Thoracic aorta (tissue), 2 donors: Measurements from ENCODE around the gene TTC3. TPM values are rescaled to one million over a fixed set of nuclear protein-coding genes. Genes with fewer than 3 reads are reported as not detected.

Source experiments
- ATAC-seq: fragments of 150-250 bp; one replicate; pipeline ENCODE4 v1.8.0; 2017; ENCODE audit warnings: low read depth; ENCODE audit not compliant: insufficient number of reproducible peaks, low FRiP score
- DNase-seq: peaks from one replicate; pipeline ENCODE4 v3.0.0-alpha.2; 2020; ENCODE audit warnings: low spot score
- H3K27ac ChIP-seq, 2 donors: fragments of 200-600 bp; sonication (generic); 1 replicate in 1 of 2; 2 replicates in 1 of 2; pipeline ENCODE4 v1.5.1; 2016; ENCODE audit warnings: mild to moderate bottlenecking in 2 of 2, moderate library complexity in 2 of 2
- H3K27me3 ChIP-seq: fragments of 200-600 bp; sonication (generic); replicated peaks from 2 replicates; pipeline ENCODE4 v1.6.0; 2016; ENCODE audit warnings: mild to moderate bottlenecking; ENCODE audit not compliant: insufficient read depth
- H3K36me3 ChIP-seq: fragments of 200-600 bp; sonication (generic); one replicate; pipeline ENCODE4 v1.5.1; 2016
- H3K4me1 ChIP-seq, 2 donors: fragments of 200-600 bp; sonication (generic); 1 replicate in 1 of 2; 2 replicates in 1 of 2; pipeline versions ENCODE4 v1.5.1 to v1.6.0; 2016; ENCODE audit warnings: low read depth in 2 of 2, mild to moderate bottlenecking in 1 of 2; ENCODE audit not compliant: control insufficient read depth in 1 of 2
- H3K4me3 ChIP-seq: fragments of 200-600 bp; sonication (generic); 2 replicates; pipeline ENCODE4 v1.5.1; 2016; ENCODE audit warnings: mild to moderate bottlenecking
- H3K9me3 ChIP-seq: fragments of 200-600 bp; sonication (generic); 2 replicates; pipeline ENCODE4 v1.5.1; 2016
- CTCF ChIP-seq: fragments of 200-600 bp; sonication (generic); IDR thresholded peaks from one replicate; pipeline ENCODE4 v1.5.1; 2019; ENCODE audit warnings: antibody characterized with exemption
- total RNA-seq, 2 donors: library from RNA; depleted of rRNA; stranded (reverse); fragments of >200 nt; gene quantifications; one replicate each; pipeline versions ENCODE4 v1.1.0 to v1.2.3, GENCODE V29; 2016

The TTC3 gene
- total RNA-seq, 2 donors from 2014 or later = 85.2 to 115 TPM

- no peak for TF ChIP-seq CTCF
- Histone ChIP-seq H3K27me3 (no peaks in the 10 kb centered on the region), H3K36me3 (peaks cover 18% of the 10 kb centered on the region), H3K9me3 (no peaks in the 10 kb centered on the region), H3K4me3 (no peak overlapping the region), H3K27ac (no peak overlapping the region), H3K4me1 (peaks cover 6 to 14% of the 10 kb centered on the region in 2 donors)
- no peak for DNase-seq
- ATAC-seq = no peak
These were observed 129.4 kb downstream of the TTC3 start for GRCh38 chr21:37202221-37203110.

GRCh38 chr21:37204580-37204979 is 131.5 kb downstream of the TTC3 start:
- no peak for DNase-seq
- Histone ChIP-seq H3K36me3 (peaks cover 11% of the 10 kb centered on the region), H3K9me3 (no peaks in the 10 kb centered on the region), H3K27me3 (no peaks in the 10 kb centered on the region), H3K4me1 (peaks cover 15 to 24% of the 10 kb centered on the region in 2 donors), H3K27ac (no peak overlapping the region), H3K4me3 (no peak overlapping the region)
- no peak for ATAC-seq
- no peak for TF ChIP-seq CTCF

- Histone ChIP-seq H3K36me3 (no peaks in the 10 kb centered on the region), H3K4me1 (peaks cover 15 to 24% of the 10 kb centered on the region in 2 donors), H3K27me3 (no peaks in the 10 kb centered on the region), H3K27ac (peak overlapping the region; percentile 68 to 74), H3K9me3 (no peaks in the 10 kb centered on the region), H3K4me3 (no peak overlapping the region)
- no peak for ATAC-seq
- no peak for TF ChIP-seq CTCF
- no peak for DNase-seq
These were observed 133.4 kb downstream of the TTC3 start for GRCh38 chr21:37206496-37206895.

GRCh38 chr21:37207441-37208009 is 134.5 kb downstream of the TTC3 start:
- Histone ChIP-seq H3K4me1 (peaks cover 15 to 24% of the 10 kb centered on the region in 2 donors), H3K27ac (peak overlapping the region; percentile 68 to 74), H3K36me3 (no peaks in the 10 kb centered on the region), H3K4me3 (peak overlapping the region; percentile 63), H3K27me3 (no peaks in the 10 kb centered on the region), H3K9me3 (no peaks in the 10 kb centered on the region)
- no peak for DNase-seq
- ATAC-seq = peak; percentile 41
- no peak for TF ChIP-seq CTCF

DNA sequence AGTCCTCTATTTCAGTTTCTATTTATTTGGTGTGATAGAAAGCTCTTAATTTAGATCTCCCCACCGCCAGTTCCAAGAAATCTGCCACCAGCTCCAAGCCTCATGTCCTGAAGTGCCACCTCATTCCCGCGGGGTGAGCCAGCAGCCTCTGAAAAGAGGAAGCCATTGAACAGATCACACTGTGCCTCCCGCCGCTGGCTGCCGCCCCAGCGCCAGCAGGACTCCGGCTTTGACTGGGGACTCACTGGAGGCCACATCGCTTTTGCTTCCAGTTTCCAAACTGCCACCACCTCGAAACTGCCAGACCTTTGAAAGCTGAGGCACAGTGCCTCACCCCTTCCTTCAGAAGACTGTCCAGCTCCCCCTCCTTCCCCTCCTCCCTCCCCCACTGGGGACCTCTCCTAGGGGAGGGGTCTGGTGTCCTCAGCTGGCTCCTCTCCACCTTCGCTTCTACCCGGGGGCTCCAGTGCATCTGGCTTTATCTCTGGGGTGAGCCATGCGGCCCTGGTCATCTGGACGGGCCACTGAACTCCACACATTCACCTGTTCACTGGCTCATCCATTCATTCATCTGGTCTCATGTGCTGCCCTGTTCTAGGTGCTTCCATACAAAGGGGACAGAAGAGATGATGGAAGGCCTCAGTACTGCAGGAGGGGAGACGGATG is 135.1 kb downstream of the TTC3 start:
- Histone ChIP-seq H3K27ac (peak overlapping the region; percentile 68 to 84), H3K4me1 (peaks cover 15 to 24% of the 10 kb centered on the region in 2 donors), H3K36me3 (no peaks in the 10 kb centered on the region), H3K9me3 (no peaks in the 10 kb centered on the region), H3K27me3 (no peaks in the 10 kb centered on the region), H3K4me3 (peak overlapping the region; percentile 63)
- DNase-seq (peak; percentile 73), ATAC-seq (peak; percentile 68)
- TF ChIP-seq CTCF = no peak
